ENCODE measurements around the gene RGL1.

DNA sequence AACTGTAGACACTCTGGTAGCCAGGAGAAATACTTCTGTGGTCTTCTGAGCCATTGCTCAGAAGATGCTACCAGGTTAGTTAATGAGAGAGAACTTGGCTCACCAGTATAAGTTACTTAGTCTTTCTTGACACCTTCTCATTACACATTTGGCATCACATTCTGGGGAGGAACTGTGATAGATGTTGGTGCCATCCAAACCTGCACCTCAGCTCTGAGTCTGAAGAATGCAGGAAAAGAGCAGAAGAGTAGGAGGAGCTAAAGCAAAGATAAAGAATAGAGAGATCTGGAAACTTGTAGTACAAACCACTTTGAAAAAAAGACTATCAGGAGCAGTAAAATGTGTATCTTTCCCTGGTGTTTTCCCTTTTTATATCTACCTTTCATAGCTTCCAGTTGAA is 58.9 kb downstream of the RGL1 start:
- TF ChIP-seq HNRNPLL (IDR thresholded peaks at IDR 0.05; ENCODE audit: low read depth, low read length, poor library complexity, severe bottlenecking) (no peak), DPF2 (IDR thresholded peaks at IDR 0.05) (no peak), ZKSCAN1 (IDR thresholded peaks at IDR 0.05; ENCODE audit: low read depth, low read length) (no peak)

Data from K562 (cell line).